ENCODE results near the gene KDM1B.
"Not testable (repeated sequence)": the region's sequence is repeated elsewhere in the genome, so short reads cannot be mapped to it uniquely, and the experiment has no call there.

KDM1B gene

GRCh38 chr6:18228590-18228989 is 73.4 kb downstream of the KDM1B start:
- not testable (repeated sequence) for DNase-seq (ENCODE audit: low read depth)

- DNase-seq (ENCODE audit: low read depth) = not testable (repeated sequence)
These were observed 76.6 kb downstream of the KDM1B start for GRCh38 chr6:18231856-18232255.

GRCh38 chr6:18233770-18234169 is 78.5 kb downstream of the KDM1B start:
- not testable (repeated sequence) for DNase-seq (ENCODE audit: low read depth)

GRCh38 chr6:18234564-18234963 is 79.3 kb downstream of the KDM1B start:
- DNase-seq (ENCODE audit: low read depth) = no peak

- DNase-seq (ENCODE audit: low read depth) = no peak
These were observed 80.3 kb downstream of the KDM1B start for GRCh38 chr6:18235524-18235923.

- DNase-seq (ENCODE audit: low read depth) = no peak
These were observed 81.9 kb downstream of the KDM1B start for GRCh38 chr6:18237167-18237566.

- no peak for DNase-seq (ENCODE audit: low read depth)
These were observed 85.0 kb downstream of the KDM1B start for GRCh38 chr6:18240230-18240629.

- no peak for DNase-seq (ENCODE audit: low read depth)
These were observed 86.2 kb downstream of the KDM1B start for GRCh38 chr6:18241208-18242038.

- no peak for DNase-seq (ENCODE audit: low read depth)
These were observed 87.0 kb downstream of the KDM1B start for GRCh38 chr6:18242062-18242851.

- DNase-seq (ENCODE audit: low read depth) = no peak
These were observed 88.2 kb downstream of the KDM1B start for GRCh38 chr6:18243302-18243893.

GRCh38 chr6:18244251-18244650 is 89.0 kb downstream of the KDM1B start:
- no peak for DNase-seq (ENCODE audit: low read depth)

GRCh38 chr6:18245079-18245478 is 89.9 kb downstream of the KDM1B start:
- no peak for DNase-seq (ENCODE audit: low read depth)

- peak; percentile 15 for DNase-seq (ENCODE audit: low read depth)
These were observed 90.4 kb downstream of the KDM1B start for GRCh38 chr6:18245642-18246041.

- DNase-seq (ENCODE audit: low read depth) = no peak
These were observed 91.0 kb downstream of the KDM1B start for GRCh38 chr6:18246205-18246604.

GRCh38 chr6:18247002-18247401 is 91.8 kb downstream of the KDM1B start:
- no peak for DNase-seq (ENCODE audit: low read depth)

- no peak for DNase-seq (ENCODE audit: low read depth)
These were observed 93.5 kb downstream of the KDM1B start for GRCh38 chr6:18248698-18249097.

- DNase-seq (ENCODE audit: low read depth) = no peak
These were observed 94.0 kb downstream of the KDM1B start for GRCh38 chr6:18249271-18249670.

GRCh38 chr6:18253635-18254034 is 98.4 kb downstream of the KDM1B start:
- no peak for DNase-seq (ENCODE audit: low read depth)

GRCh38 chr6:18254793-18255192 is 99.6 kb downstream of the KDM1B start:
- no peak for DNase-seq (ENCODE audit: low read depth)

- no peak for DNase-seq (ENCODE audit: low read depth)
These were observed 104.6 kb downstream of the KDM1B start for GRCh38 chr6:18259675-18260447.

GRCh38 chr6:18260448-18261106 is 105.4 kb downstream of the KDM1B start:
- peak; percentile 12 for DNase-seq (ENCODE audit: low read depth)

GRCh38 chr6:18261877-18262276 is 106.7 kb downstream of the KDM1B start:
- no peak for DNase-seq (ENCODE audit: low read depth)
